Esophagus (tissue), 2 donors: ENCODE results near the gene PIEZO1. TPM values are rescaled to one million over a fixed set of nuclear protein-coding genes. Genes with fewer than 3 reads are reported as not detected.
"Not testable (repeated sequence)": the region's sequence is repeated elsewhere in the genome, so short reads cannot be mapped to it uniquely, and the experiment has no call there.

Experiments
- H3K27ac ChIP-seq, 2 donors: one replicate each; pipeline ENCODE4 v1.5.1; 2013; ENCODE audit warnings: low read depth in 2 of 2, mild to moderate bottlenecking in 2 of 2, inconsistent platforms in 1 of 2, low read length in 1 of 2, moderate library complexity in 1 of 2
- H3K27me3 ChIP-seq, 2 donors: one replicate each; pipeline ENCODE4 v1.6.1; 2013; ENCODE audit warnings: low read length in 2 of 2, control low read depth in 1 of 2, mild to moderate bottlenecking in 1 of 2; ENCODE audit not compliant: insufficient read depth in 2 of 2, control insufficient read depth in 1 of 2
- H3K36me3 ChIP-seq, 2 donors: one replicate each; pipeline ENCODE4 v1.6.1; 2013; ENCODE audit warnings: low read length in 1 of 2; ENCODE audit not compliant: control insufficient read depth in 2 of 2, insufficient read depth in 2 of 2
- H3K4me1 ChIP-seq, 2 donors: one replicate each; pipeline ENCODE4 v1.6.1; 2013; ENCODE audit warnings: low read length in 1 of 2; ENCODE audit not compliant: control insufficient read depth in 2 of 2, insufficient read depth in 2 of 2
- H3K4me3 ChIP-seq, 2 donors: one replicate each; pipeline ENCODE4 v1.5.1; 2013; ENCODE audit warnings: low read length in 2 of 2, mild to moderate bottlenecking in 2 of 2, low read depth in 1 of 2, moderate library complexity in 1 of 2
- H3K9me3 ChIP-seq, 2 donors: one replicate each; pipeline ENCODE4 v1.6.1; 2013; ENCODE audit warnings: mild to moderate bottlenecking in 2 of 2, low read depth in 1 of 2, low read length in 1 of 2, moderate library complexity in 1 of 2; ENCODE audit not compliant: control insufficient read depth in 2 of 2, insufficient read depth in 1 of 2
- WGBS, 2 donors: extraction: QIAGEN DNeasy Blood & Tissue Kit; methylation state at CpG; one replicate each; pipeline ENCODE4 v1.1.7; 2013; 5-methylcytosine and 5-hydroxymethylcytosine counted together
- polyA plus RNA-seq, 2 donors: library from polyadenylated mRNA; stranded (reverse); fragments of 200-250 nt; gene quantifications; one replicate each; pipeline ENCODE4 v1.2.3, GENCODE V29; 2013
- donor health status: healthy with polysubstance abuse.
- donor health status: Bipolar disorder and iron deficiency.

The PIEZO1 gene
- polyA plus RNA-seq, 2 donors = 102 to 172 TPM

DNA sequence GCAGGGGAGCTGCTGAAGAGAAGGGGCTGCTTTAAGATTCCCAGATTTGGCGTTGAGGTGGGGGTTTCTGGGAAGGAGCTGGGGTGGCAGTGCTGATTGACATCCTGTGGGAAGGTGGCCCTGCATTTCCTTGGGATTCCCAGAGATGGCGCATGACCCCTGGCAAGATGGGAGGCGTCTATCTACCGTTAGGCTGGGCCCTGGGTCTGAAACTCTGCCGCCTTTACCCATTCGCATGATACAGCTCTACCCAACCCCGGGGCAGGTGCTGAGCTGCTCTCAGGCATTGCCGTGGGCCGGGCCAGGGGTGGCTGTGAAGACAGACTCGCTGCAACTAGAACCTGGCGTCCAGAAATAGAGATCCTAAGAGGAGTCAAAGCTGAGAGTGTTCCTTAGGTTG is 112.2 kb downstream of the PIEZO1 start:
- no peak overlapping the region for H3K4me3 ChIP-seq
- no peaks in the 10 kb centered on the region for H3K9me3 ChIP-seq
- H3K27ac ChIP-seq = no peak overlapping the region
- no peaks in the 10 kb centered on the region for H3K27me3 ChIP-seq
- peaks cover 0 to 5% of the 10 kb centered on the region in 2 donors for H3K36me3 ChIP-seq
- 54 to 68% methylated on average over 11 of the region's 11 CpGs for WGBS, 2 donors
- no peaks in the 10 kb centered on the region for H3K4me1 ChIP-seq

DNA sequence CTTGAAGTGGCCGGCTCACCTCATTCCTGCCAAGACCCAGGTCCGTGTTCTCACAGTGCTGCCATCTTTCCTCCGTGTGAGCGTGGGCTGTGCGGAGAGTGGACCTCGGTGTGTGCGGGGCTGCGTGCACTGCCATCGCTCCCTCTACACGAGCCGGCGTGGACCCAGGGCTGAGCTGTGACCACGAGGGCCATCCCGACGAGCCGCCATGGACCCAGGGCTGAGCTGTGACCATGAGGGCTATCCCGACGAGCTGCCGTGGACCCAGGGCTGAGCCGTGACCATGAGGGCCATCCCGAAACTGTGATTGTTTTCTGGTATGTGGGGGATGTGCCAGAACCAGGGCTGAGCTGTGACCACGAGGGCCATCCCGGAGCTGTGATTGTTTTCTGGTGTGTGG is 113.2 kb downstream of the PIEZO1 start:
- Histone ChIP-seq H3K4me3 (no peak overlapping the region), H3K27me3 (no peaks in the 10 kb centered on the region), H3K27ac (no peak overlapping the region), H3K9me3 (no peaks in the 10 kb centered on the region), H3K4me1 (no peaks in the 10 kb centered on the region), H3K36me3 (peaks cover 0 to 5% of the 10 kb centered on the region in 2 donors)
- WGBS, 2 donors = 90% methylated on average over 23 of the region's 23 CpGs

DNA sequence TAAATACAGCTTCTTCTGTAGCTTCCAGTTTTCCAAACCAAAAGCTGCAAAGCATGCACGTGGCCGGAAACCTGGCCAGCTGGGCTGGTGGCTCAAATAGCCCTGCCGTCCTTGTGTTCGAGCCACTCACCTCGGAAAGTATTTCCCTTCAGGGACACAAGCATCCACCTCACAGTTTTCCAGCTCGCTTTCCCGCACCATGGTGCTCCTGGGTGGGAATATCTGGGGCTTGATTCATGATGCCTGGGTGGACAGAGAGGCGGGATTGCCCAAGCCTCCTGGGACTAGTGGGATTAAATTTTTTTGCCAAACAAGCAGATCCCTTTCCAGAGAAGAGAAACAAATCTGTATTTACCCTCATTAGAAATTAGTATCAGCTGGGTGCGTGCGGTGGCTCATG is 115.0 kb downstream of the PIEZO1 start:
- Histone ChIP-seq H3K36me3 (peaks cover 0 to 5% of the 10 kb centered on the region in 2 donors), H3K9me3 (no peaks in the 10 kb centered on the region)

DNA sequence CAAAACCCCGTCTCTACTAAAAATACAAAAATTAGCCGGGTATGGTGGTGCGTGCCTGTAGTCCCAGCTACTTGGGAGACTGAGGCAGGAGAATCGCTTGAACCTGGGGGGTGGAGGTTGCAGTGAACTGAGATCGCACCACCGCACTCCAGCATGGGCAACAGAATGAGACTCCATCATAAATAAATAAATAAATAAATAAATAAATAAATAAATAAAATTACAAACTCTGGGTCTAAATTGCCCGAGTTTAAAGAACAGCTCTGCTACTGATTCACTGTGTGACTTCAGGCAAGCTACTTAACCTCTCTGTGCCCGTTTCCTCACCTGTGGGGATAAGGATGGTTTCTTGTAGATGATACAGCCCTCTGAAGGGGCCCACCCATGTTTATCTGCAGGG is 115.5 kb downstream of the PIEZO1 start:
- H3K27ac ChIP-seq, H3K4me1 ChIP-seq, H3K9me3 ChIP-seq, H3K27me3 ChIP-seq, H3K4me3 ChIP-seq, H3K36me3 ChIP-seq: not testable (repeated sequence)
- 92 to 95% methylated on average over 7 to 8 of the region's 8 CpGs for WGBS, 2 donors

More for the DNA sequence above, 115.0 kb downstream of the PIEZO1 start:
- 68 to 77% methylated on average over 10 of the region's 10 CpGs for whole genome bisulfite sequencing, 2 donors
- Histone ChIP-seq H3K4me3 (no peak overlapping the region), H3K4me1 (no peaks in the 10 kb centered on the region), H3K27ac (no peak overlapping the region), H3K27me3 (no peaks in the 10 kb centered on the region)

DNA sequence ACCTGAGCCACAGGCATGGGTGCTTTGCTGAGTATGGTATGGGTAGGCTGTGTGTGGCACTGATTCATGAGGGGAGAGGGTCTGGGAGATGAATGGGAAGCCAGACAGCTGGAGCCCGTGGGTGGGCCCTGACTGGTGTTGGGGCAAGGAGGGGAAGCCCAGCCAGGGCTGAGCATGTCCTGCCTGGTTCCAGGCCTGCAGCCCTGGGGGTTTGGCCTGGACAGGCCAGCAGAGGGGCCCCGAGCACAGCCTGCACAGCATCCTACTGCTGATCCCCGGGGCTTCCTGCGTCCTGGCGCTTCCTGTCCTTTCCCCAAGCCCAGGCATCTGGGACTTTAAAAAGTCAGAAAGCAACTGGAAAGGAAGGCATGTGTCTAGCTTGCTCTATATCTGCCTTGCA is 117.6 kb downstream of the PIEZO1 start:
- Histone ChIP-seq H3K36me3 (no peaks in the 10 kb centered on the region), H3K4me1 (no peaks in the 10 kb centered on the region), H3K27me3 (no peaks in the 10 kb centered on the region), H3K4me3 (no peak overlapping the region), H3K27ac (no peak overlapping the region), H3K9me3 (no peaks in the 10 kb centered on the region)
- WGBS, 2 donors = 69 to 79% methylated on average over 5 of the region's 5 CpGs

DNA sequence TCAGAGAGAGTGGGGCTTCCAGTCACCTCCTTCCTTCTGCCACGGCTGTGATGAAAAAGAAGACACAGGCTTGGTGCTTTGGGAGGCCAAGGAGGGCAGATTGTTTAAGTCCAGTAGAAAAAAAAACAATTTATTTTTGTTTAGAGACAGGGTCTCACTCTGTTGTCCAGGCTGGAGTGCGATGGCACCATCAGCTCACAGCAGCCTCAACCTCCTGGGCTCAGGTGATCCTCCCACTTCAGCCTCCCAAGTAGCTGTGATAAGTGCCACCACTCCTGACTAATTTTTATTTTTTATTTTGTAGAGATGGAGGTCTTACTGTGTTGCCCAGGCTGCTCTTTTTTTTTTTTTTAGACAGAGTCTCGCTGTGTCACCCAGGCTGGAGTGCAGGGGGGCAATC is 119.5 kb downstream of the PIEZO1 start:
- Histone ChIP-seq H3K4me1 (no peaks in the 10 kb centered on the region), H3K27me3 (no peaks in the 10 kb centered on the region), H3K4me3 (no peak overlapping the region), H3K36me3 (no peaks in the 10 kb centered on the region), H3K27ac (no peak overlapping the region), H3K9me3 (no peaks in the 10 kb centered on the region)
- 91 to 95% methylated on average over 3 of the region's 3 CpGs for WGBS, 2 donors

Other genes starting within 250 kb of the PIEZO1 start
- 10 to 100 TPM; 19.1 to 24.5 TPM for gene ZC3H18, start 214.8 kb downstream of the PIEZO1 start, polyA plus RNA-seq
- under 1 TPM; 0.07 to 0.59 TPM for gene IL17C, start 146.6 kb downstream of the PIEZO1 start, polyA plus RNA-seq
- 10 to 100 TPM; 58.5 to 67.8 TPM for gene CYBA, start 134.2 kb downstream of the PIEZO1 start, polyA plus RNA-seq
- 100 to 1,000 TPM in 1 of 2 donors, 10 to 100 TPM in 1; 92.5 to 149 TPM for gene MVD, start 122.1 kb downstream of the PIEZO1 start, polyA plus RNA-seq
- under 1 TPM; 0.24 to 0.28 TPM for gene SNAI3, start 98.7 kb downstream of the PIEZO1 start, polyA plus RNA-seq
- 10 to 100 TPM in 1 of 2 donors, 1 to 10 TPM in 1; 5.2 to 11.7 TPM for gene RNF166, start 78.8 kb downstream of the PIEZO1 start, polyA plus RNA-seq
- gene CTU2, start 78.7 kb downstream of the PIEZO1 start, polyA plus RNA-seq = 10 to 100 TPM; 10.4 to 11.0 TPM
- 1 to 10 TPM; 5.8 to 9.9 TPM for gene CDT1, start 18.6 kb upstream of the PIEZO1 start, polyA plus RNA-seq
- gene APRT, start 26.7 kb upstream of the PIEZO1 start, polyA plus RNA-seq = 100 to 1,000 TPM; 137 to 223 TPM
- 10 to 100 TPM; 10.7 to 20.4 TPM for gene GALNS, start 71.7 kb upstream of the PIEZO1 start, polyA plus RNA-seq
- 10 to 100 TPM; 42.8 to 44.1 TPM for gene TRAPPC2L, start 71.9 kb upstream of the PIEZO1 start, polyA plus RNA-seq
- under 1 TPM; 0.04 to 0.14 TPM for gene PABPN1L, start 81.4 kb upstream of the PIEZO1 start, polyA plus RNA-seq
- gene CBFA2T3, start 192.0 kb upstream of the PIEZO1 start, polyA plus RNA-seq = 1 to 10 TPM in 1 of 2 donors, under 1 TPM in 1; 0.93 to 1.4 TPM